ENCODE results near the gene PSAT1. TPM values are rescaled to one million over a fixed set of nuclear protein-coding genes. Genes with fewer than 3 reads are reported as not detected.
A peak's percentile ranks its signal among the peaks of the same experiment; 100 is the strongest.

Gene PSAT1
- total and polyA plus RNA-seq, 2 of the 13 experiments (the other 11 are each of a cell fraction or from before 2014, with no cell fraction given) = 135 to 229 TPM

GRCh38 chr9:78286946-78287388 is 10.0 kb upstream of the PSAT1 start (continued):
- TF ChIP-seq ARID5B (CRISPR knock-in tag; IDR thresholded peaks at IDR 0.05) = peak; percentile 97
- TF ChIP-seq ZNF747 (CRISPR knock-in tag; IDR thresholded peaks at IDR 0.05; ENCODE audit: borderline replicate concordance) = no peak
- 0 out of 2 replicates have a peak, but pooled peaks have one; percentile 26 for TF ChIP-seq ZSCAN25 (CRISPR knock-in tag; IDR thresholded peaks at IDR 0.05)
- TF ChIP-seq HES4 (CRISPR knock-in tag; IDR thresholded peaks at IDR 0.05; ENCODE audit: borderline replicate concordance) = no peak
- no peak for TF ChIP-seq ZKSCAN8 (CRISPR knock-in tag; IDR thresholded peaks at IDR 0.05; ENCODE audit: borderline replicate concordance)
- no peak for TF ChIP-seq MATR3 (CRISPR knock-in tag; IDR thresholded peaks at IDR 0.05)
- no peak for TF ChIP-seq ZNF232 (CRISPR knock-in tag; IDR thresholded peaks at IDR 0.05; ENCODE audit: borderline replicate concordance)
- 0 out of 2 replicates have a peak, but pooled peaks have one; percentile 62 for TF ChIP-seq HOXD1 (CRISPR knock-in tag; IDR thresholded peaks at IDR 0.05)

DNA sequence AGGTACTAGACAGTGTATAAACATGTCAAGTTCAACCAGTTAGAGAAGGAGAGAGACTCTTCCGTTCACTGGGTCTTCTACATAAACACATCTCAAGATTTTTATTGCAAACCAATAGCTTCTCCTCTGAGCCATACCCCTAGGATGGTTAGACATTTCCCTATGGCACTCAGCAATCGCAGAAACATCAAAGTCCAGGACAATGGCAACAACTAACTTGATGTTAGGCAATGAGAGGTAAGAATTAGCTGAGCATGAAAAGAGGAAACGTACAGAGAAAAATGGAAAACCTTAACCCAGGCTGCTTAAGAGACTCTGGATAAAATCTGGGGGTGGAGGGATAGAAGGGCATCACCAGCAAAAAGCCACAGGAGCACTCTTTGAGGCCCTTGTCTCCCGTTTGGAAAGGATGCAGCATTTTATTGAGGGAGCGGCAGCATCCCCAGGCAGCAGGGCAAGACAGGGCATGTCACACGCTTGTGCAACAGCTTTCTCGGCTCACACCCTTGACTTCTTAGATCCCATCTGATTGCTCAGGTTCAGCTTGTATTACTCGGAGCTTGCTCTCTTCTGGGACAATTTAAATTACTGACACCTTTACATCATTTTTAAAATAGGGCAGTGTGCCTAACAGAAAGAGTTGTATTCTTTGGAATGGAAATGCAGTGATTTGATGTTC is 8.6 kb upstream of the PSAT1 start:
- Histone ChIP-seq H3K4me1 (ENCODE audit: insufficient read depth, low read length) (peaks cover 77% of the 10 kb centered on the region), H3K4me2 (ENCODE audit: low read depth, low read length) (no peak overlapping the region), H3K27ac (ENCODE audit: extremely low read length, insufficient read depth, low read length) (peak overlapping the region; percentile 54), H3K27me3 (ENCODE audit: control insufficient read depth in 1 of 2, insufficient read depth in 2 of 2, low read length in 2 of 2) (no peaks in the 10 kb centered on the region), H3K4me3 (replicated peaks in 1 of 3; ENCODE audit: insufficient read depth in 1 of 3, low read depth in 2 of 3, low read length in 3 of 3) (no peak overlapping the region), H4K20me1 (ENCODE audit: insufficient read depth, low read length) (no peaks in the 10 kb centered on the region), H3K9me3 (ENCODE audit: low read length) (no peaks in the 10 kb centered on the region), H3K79me2 (ENCODE audit: insufficient read depth, low read length) (no peaks in the 10 kb centered on the region), H3K9ac (ENCODE audit: insufficient read depth, low read depth, low read length) (no peak overlapping the region), H2AFZ (ENCODE audit: low read length) (no peak overlapping the region), H3K36me3 (replicated peaks in 1 of 2; ENCODE audit: control insufficient read depth in 1 of 2, insufficient read depth in 2 of 2, low read length in 2 of 2) (no peaks in the 10 kb centered on the region)
- in situ Hi-C loops (cut with HindIII; ENCODE audit: extremely low pct_ligation_motif_present, low pct_unique_long_range_greater_than_20kb) = no loop called here
- peak; percentile 29 for DNase-seq (ENCODE audit: low spot score)
- 60% methylated on average over 8 of the region's 8 CpGs for WGBS (ENCODE audit: low lambda C conversion rate)
- intact Hi-C loops (cut with micrococcal nuclease; ENCODE audit: unreplicated experiment) = no loop called here
- BruUV-seq (replicated peaks) = no TSS peak
- no peak for ATAC-seq
- POLR2A ChIA-PET = interaction anchor here (6.1 kb wide), 1 partner anchor 9 kb away, joined by 107 read pairs; the partner anchor contains the start of gene PSAT1
- FAIRE-seq = no peak
- CTCF ChIA-PET (ENCODE audit: low intra/inter-chr PET ratio, low total read pairs) = no interaction called here
- TF ChIP-seq, protein P1, sequence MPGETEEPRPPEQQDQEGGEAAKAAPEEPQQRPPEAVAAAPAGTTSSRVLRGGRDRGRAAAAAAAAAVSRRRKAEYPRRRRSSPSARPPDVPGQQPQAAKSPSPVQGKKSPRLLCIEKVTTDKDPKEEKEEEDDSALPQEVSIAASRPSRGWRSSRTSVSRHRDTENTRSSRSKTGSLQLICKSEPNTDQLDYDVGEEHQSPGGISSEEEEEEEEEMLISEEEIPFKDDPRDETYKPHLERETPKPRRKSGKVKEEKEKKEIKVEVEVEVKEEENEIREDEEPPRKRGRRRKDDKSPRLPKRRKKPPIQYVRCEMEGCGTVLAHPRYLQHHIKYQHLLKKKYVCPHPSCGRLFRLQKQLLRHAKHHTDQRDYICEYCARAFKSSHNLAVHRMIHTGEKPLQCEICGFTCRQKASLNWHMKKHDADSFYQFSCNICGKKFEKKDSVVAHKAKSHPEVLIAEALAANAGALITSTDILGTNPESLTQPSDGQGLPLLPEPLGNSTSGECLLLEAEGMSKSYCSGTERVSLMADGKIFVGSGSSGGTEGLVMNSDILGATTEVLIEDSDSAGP (CRISPR knock-in tag; IDR thresholded peaks at IDR 0.05; ENCODE audit: borderline replicate concordance) = no peak
- TF ChIP-seq BCL6 (CRISPR knock-in tag; IDR thresholded peaks at IDR 0.05) (peak; percentile 24; the same call in 1 of the 2 replicates), CEBPG (CRISPR knock-in tag; IDR thresholded peaks at IDR 0.05) (peak; percentile 44; the same call in 1 of the 2 replicates), GATAD2A (CRISPR knock-in tag; IDR thresholded peaks at IDR 0.05) (peak; percentile 34; the same call in 1 of the 2 replicates), ELF3 (CRISPR knock-in tag; IDR thresholded peaks at IDR 0.05) (no peak), GABPA (IDR thresholded peaks at IDR 0.05; ENCODE audit: low read depth, low read length) (no peak), GABPA (CRISPR knock-in tag; IDR thresholded peaks at IDR 0.05; ENCODE audit: low read depth) (no peak), ARID3A (IDR thresholded peaks at IDR 0.05; ENCODE audit: low read depth, low read length) (peak; percentile 40; the same call in 1 of the 2 replicates), ZNF644 (CRISPR knock-in tag; IDR thresholded peaks at IDR 0.05; ENCODE audit: low read depth) (0 out of 2 replicates have a peak, but pooled peaks have one; percentile 36), ZNF766 (CRISPR knock-in tag; IDR thresholded peaks at IDR 0.05; ENCODE audit: borderline replicate concordance) (no peak)

Measured in HepG2 (cell line).